NCI-H1694 treated with DMSO at 0.1 percent for 48 hours (cell line): ENCODE results near the gene POLD3.
A peak's percentile ranks its signal among the peaks of the same experiment; 100 is the strongest.
"Not testable (repeated sequence)": the region's sequence is repeated elsewhere in the genome, so short reads cannot be mapped to it uniquely, and the experiment has no call there.

Source experiments
- DNase-seq: peaks from one replicate; lab custom pipeline; 2025; lab: John Stamatoyannopoulos, UW

The POLD3 gene

GRCh38 chr11:74581954-74582547 is 10.3 kb upstream of the POLD3 start:
- no peak for DNase-seq

GRCh38 chr11:74583024-74583624 is 9.3 kb upstream of the POLD3 start:
- DNase-seq = no peak

- not testable (repeated sequence) for DNase-seq
Measured at GRCh38 chr11:74590492-74590891, 1.9 kb upstream of the POLD3 start.

GRCh38 chr11:74592063-74592440 is 330 bp upstream of the POLD3 start:
- no peak for DNase-seq

- no peak for DNase-seq
Measured at GRCh38 chr11:74593463-74593862, 1.1 kb downstream of the POLD3 start.

- no peak for DNase-seq
Measured at GRCh38 chr11:74602637-74603556, 10.5 kb downstream of the POLD3 start.

GRCh38 chr11:74603845-74604244 is 11.5 kb downstream of the POLD3 start:
- DNase-seq = no peak

GRCh38 chr11:74604311-74604710 is 11.9 kb downstream of the POLD3 start:
- DNase-seq = no peak

GRCh38 chr11:74605403-74605802 is 13.0 kb downstream of the POLD3 start:
- no peak for DNase-seq

- DNase-seq = no peak
Measured at GRCh38 chr11:74608431-74608830, 16.0 kb downstream of the POLD3 start.

GRCh38 chr11:74611369-74611861 is 19.0 kb downstream of the POLD3 start:
- DNase-seq = peak; percentile 8

- no peak for DNase-seq
Measured at GRCh38 chr11:74612877-74613276, 20.5 kb downstream of the POLD3 start.

- no peak for DNase-seq
Measured at GRCh38 chr11:74615311-74615710, 22.9 kb downstream of the POLD3 start.

GRCh38 chr11:74615988-74616387 is 23.6 kb downstream of the POLD3 start:
- no peak for DNase-seq

GRCh38 chr11:74620531-74620930 is 28.1 kb downstream of the POLD3 start:
- DNase-seq = no peak

- DNase-seq = no peak
Measured at GRCh38 chr11:74626130-74626529, 33.7 kb downstream of the POLD3 start.

- DNase-seq = no peak
Measured at GRCh38 chr11:74626604-74627003, 34.2 kb downstream of the POLD3 start.

GRCh38 chr11:74627381-74627780 is 35.0 kb downstream of the POLD3 start:
- DNase-seq = no peak

GRCh38 chr11:74630043-74630442 is 37.7 kb downstream of the POLD3 start:
- DNase-seq = no peak

- DNase-seq = no peak
Measured at GRCh38 chr11:74633406-74634393, 41.3 kb downstream of the POLD3 start.

GRCh38 chr11:74634537-74634936 is 42.2 kb downstream of the POLD3 start:
- no peak for DNase-seq
